ENCODE data around the gene SYT8.
"Not testable (repeated sequence)": the region's sequence is repeated elsewhere in the genome, so short reads cannot be mapped to it uniquely, and the experiment has no call there.

Gene SYT8

GRCh38 chr11:1793081-1793480 is 41.7 kb upstream of the SYT8 start:
- TF ChIP-seq CTCF (IDR thresholded peaks at IDR 0.05; ENCODE audit: low read depth, low read length), result no peak
- no peak for DNase-seq
- Histone ChIP-seq H3K36me3 (no peaks in the 10 kb centered on the region), H3K9me3 (no peaks in the 10 kb centered on the region), H3K4me1 (no peaks in the 10 kb centered on the region), H3K27me3 (peaks cover 4% of the 10 kb centered on the region; the same call in 1 of the 2 replicates), H3K4me3 (ENCODE audit: low read depth, low read length) (no peak overlapping the region)

GRCh38 chr11:1796413-1797011 is 38.3 kb upstream of the SYT8 start:
- Histone ChIP-seq H3K9me3 (no peaks in the 10 kb centered on the region), H3K27me3 (peaks cover 4% of the 10 kb centered on the region; the same call in 1 of the 2 replicates), H3K4me1 (no peaks in the 10 kb centered on the region), H3K36me3 (no peaks in the 10 kb centered on the region), H3K4me3 (ENCODE audit: low read depth, low read length) (no peak overlapping the region)
- no peak for TF ChIP-seq CTCF (IDR thresholded peaks at IDR 0.05; ENCODE audit: low read depth, low read length)
- DNase-seq, result no peak

- DNase-seq, result no peak
- TF ChIP-seq CTCF (IDR thresholded peaks at IDR 0.05; ENCODE audit: low read depth, low read length), result no peak
- no peaks in the 10 kb centered on the region for H3K36me3 ChIP-seq
- H3K9me3 ChIP-seq, result no peaks in the 10 kb centered on the region
- peaks cover 4% of the 10 kb centered on the region; the same call in 1 of the 2 replicates for H3K27me3 ChIP-seq
- H3K4me3 ChIP-seq (ENCODE audit: low read depth, low read length), result no peak overlapping the region
- H3K4me1 ChIP-seq, result no peaks in the 10 kb centered on the region
Observed at GRCh38 chr11:1797391-1798125, 37.2 kb upstream of the SYT8 start.

- no peaks in the 10 kb centered on the region for H3K9me3 ChIP-seq
- H3K4me3 ChIP-seq (ENCODE audit: low read depth, low read length), result no peak overlapping the region
- DNase-seq, result no peak
- H3K27me3 ChIP-seq, result no peaks in the 10 kb centered on the region
- H3K4me1 ChIP-seq, result no peaks in the 10 kb centered on the region
- no peak for TF ChIP-seq CTCF (IDR thresholded peaks at IDR 0.05; ENCODE audit: low read depth, low read length)
- H3K36me3 ChIP-seq, result no peaks in the 10 kb centered on the region
Observed at GRCh38 chr11:1803246-1803645, 31.5 kb upstream of the SYT8 start.

GRCh38 chr11:1803835-1804519 is 30.8 kb upstream of the SYT8 start:
- not testable (repeated sequence) for H3K4me1 ChIP-seq; H3K4me3 ChIP-seq (ENCODE audit: low read depth, low read length); DNase-seq; H3K27me3 ChIP-seq; H3K36me3 ChIP-seq; H3K9me3 ChIP-seq

GRCh38 chr11:1805525-1805924 is 29.3 kb upstream of the SYT8 start:
- no peak for TF ChIP-seq CTCF (IDR thresholded peaks at IDR 0.05; ENCODE audit: low read depth, low read length)
- no peak overlapping the region for H3K4me3 ChIP-seq (ENCODE audit: low read depth, low read length)
- DNase-seq, result no peak
- H3K36me3 ChIP-seq, result no peaks in the 10 kb centered on the region
- H3K9me3 ChIP-seq, result no peaks in the 10 kb centered on the region
- no peaks in the 10 kb centered on the region for H3K27me3 ChIP-seq
- no peaks in the 10 kb centered on the region for H3K4me1 ChIP-seq

Measured in BE2C (cell line).